ENCODE results near the gene LYRM1.

GRCh38 chr16:20918486-20919239 is 18.1 kb downstream of the LYRM1 start:
- TF ChIP-seq ZNF274 (IDR thresholded peaks at IDR 0.05; ENCODE audit: low read depth, low read length) (no peak), SUZ12 (IDR thresholded peaks at IDR 0.05; ENCODE audit: extremely low read depth, insufficient read depth, insufficient read length) (no peak), YY1 (IDR thresholded peaks at IDR 0.05; ENCODE audit: insufficient read depth, insufficient read length) (no peak)

All from NT2/D1 (cell line).